Endodermal cell (in vitro differentiated cells): ENCODE results near the gene ZNF585A. TPM values are rescaled to one million over a fixed set of nuclear protein-coding genes. Genes with fewer than 3 reads are reported as not detected.
A peak's percentile ranks its signal among the peaks of the same experiment; 100 is the strongest.

ENCODE experiments used
- DNase-seq: peaks from one replicate; pipeline ENCODE4 v3.0.0-alpha.2; 2017
- H3K27ac ChIP-seq: 2 replicates; pipeline ENCODE4 v1.5.1; 2013; ENCODE audit warnings: mild to moderate bottlenecking, low read depth, low read length, moderate library complexity
- H3K27me3 ChIP-seq: 2 replicates; pipeline ENCODE4 v1.6.1; 2013; ENCODE audit warnings: mild to moderate bottlenecking, low read length, moderate library complexity; ENCODE audit not compliant: insufficient read depth, control insufficient read depth, poor library complexity, severe bottlenecking
- H3K36me3 ChIP-seq: 2 replicates; pipeline ENCODE4 v1.7.0; 2013; ENCODE audit warnings: mild to moderate bottlenecking, low read length, moderate library complexity; ENCODE audit not compliant: control insufficient read depth, insufficient read depth
- H3K4me1 ChIP-seq: one replicate; pipeline ENCODE4 v1.7.0; 2013; ENCODE audit warnings: low read length; ENCODE audit not compliant: control insufficient read depth, insufficient read depth
- H3K4me3 ChIP-seq: 2 replicates; pipeline ENCODE4 v1.5.1; 2013; ENCODE audit warnings: mild to moderate bottlenecking, low read length, moderate library complexity
- H3K9ac ChIP-seq: 2 replicates; pipeline ENCODE4 v1.6.1; 2013; ENCODE audit warnings: mild to moderate bottlenecking, low read length, moderate library complexity; ENCODE audit not compliant: poor library complexity, severe bottlenecking; ENCODE audit errors: extremely low read depth
- H3K9me3 ChIP-seq: 2 replicates; pipeline ENCODE4 v1.6.1; 2013; ENCODE audit warnings: mild to moderate bottlenecking, low read length, moderate library complexity; ENCODE audit not compliant: control insufficient read depth
- H3K27ac Mint-ChIP-seq: 2 replicates; pipeline ENCODE4 v1.8.0; 2020; ENCODE audit warnings: mixed read lengths
- H3K27me3 Mint-ChIP-seq: 2 replicates; pipeline ENCODE4 v1.8.0; 2021; ENCODE audit warnings: mild to moderate bottlenecking, mixed read lengths; ENCODE audit not compliant: insufficient read depth
- H3K36me3 Mint-ChIP-seq: 2 replicates; pipeline ENCODE4 v1.8.0; 2020; ENCODE audit warnings: low read depth, mixed read lengths
- H3K4me1 Mint-ChIP-seq: 2 replicates; pipeline ENCODE4 v1.8.0; 2020; ENCODE audit warnings: mixed read lengths
- H3K4me3 Mint-ChIP-seq: 2 replicates; pipeline ENCODE4 v1.8.0; 2020; ENCODE audit warnings: mild to moderate bottlenecking, moderate library complexity, mixed read lengths
- H3K9me3 Mint-ChIP-seq: 2 replicates; pipeline ENCODE4 v1.8.0; 2020; ENCODE audit warnings: mild to moderate bottlenecking, mixed read lengths
- WGBS, 2 experiments: methylation state at CpG; one replicate each; pipeline versions ENCODE4 v1.1.5 to v1.1.7; 2013; ENCODE audit warnings: missing lambda C conversion rate in 2 of 2, mixed read lengths in 1 of 2; ENCODE audit not compliant: insufficient coverage in 1 of 2, insufficient read length in 1 of 2; 5-methylcytosine and 5-hydroxymethylcytosine counted together
- long read RNA-seq, 4 experiments: library from polyadenylated mRNA in 2 of 4; library from RNA in 1 of 4; library from capped mRNA in 1 of 4; stranded (forward) in 3 of 4; unstranded in 1 of 4; transcript quantifications; one replicate each; pipeline ENCODE4 v2.0.0, GENCODE V29; 2020 to 2021; ENCODE audit warnings: inconsistent platforms in 1 of 4
- polyA plus RNA-seq, 2 experiments: library from polyadenylated mRNA; stranded (reverse); fragments of 50-300 nt; gene quantifications; one replicate each; pipeline ENCODE4 v1.2.3, GENCODE V29; 2013
- total RNA-seq, 2 donors: library from RNA; stranded (reverse); fragmentation: NEBNext Ultra II Directional in 1 of 2; extraction: Animal tissue kit (Norgen Biotek cat#: 25700) in 1 of 2; gene quantifications; 2 replicates in 1 of 2; 3 replicates in 1 of 2; pipeline ENCODE4 v1.2.1, GENCODE V29; 2021
- TF ChIP-seq, protein P1 (sequence below): fragments of 200-600 bp; sonication (generic); conservative IDR thresholded peaks from 2 replicates; pipeline ENCODE4 v1.5.0; 2021; ENCODE audit warnings: antibody characterized with exemption, mild to moderate bottlenecking

ZNF585A gene
- total RNA-seq, result 10 to 100 TPM in 1 of 2 donors, 1 to 10 TPM in 1; 6.2 to 19.6 TPM
- polyA plus RNA-seq (2013, experiment 1 of 2), result 14.5 TPM
- 15.4 TPM for polyA plus RNA-seq (2013, experiment 2 of 2)
- long read RNA-seq, experiment 1, partial matches to known transcripts, result 0 of 2 reads
- long read RNA-seq, experiment 1, other reads (novel, unspliced or antisense), result 1 of 2 reads
- long read RNA-seq, experiment 2, partial matches to known transcripts, result 0 of 3 reads
- long read RNA-seq, experiment 2, other reads (novel, unspliced or antisense), result 0 of 3 reads
- long read RNA-seq, experiment 3, full-length matches to known transcripts, result 46 of 52 reads
- long read RNA-seq, experiment 3, partial matches to known transcripts, result 1 of 52 reads
- long read RNA-seq, experiment 3, other reads (novel, unspliced or antisense), result 5 of 52 reads
- long read RNA-seq, experiment 4, full-length matches to known transcripts, result 1 of 1 reads
- long read RNA-seq, experiment 4, partial matches to known transcripts, result 0 of 1 reads
- long read RNA-seq, experiment 4, other reads (novel, unspliced or antisense), result 0 of 1 reads

- no peaks in the 10 kb centered on the region for H3K4me1 ChIP-seq
- TF ChIP-seq, protein P1, sequence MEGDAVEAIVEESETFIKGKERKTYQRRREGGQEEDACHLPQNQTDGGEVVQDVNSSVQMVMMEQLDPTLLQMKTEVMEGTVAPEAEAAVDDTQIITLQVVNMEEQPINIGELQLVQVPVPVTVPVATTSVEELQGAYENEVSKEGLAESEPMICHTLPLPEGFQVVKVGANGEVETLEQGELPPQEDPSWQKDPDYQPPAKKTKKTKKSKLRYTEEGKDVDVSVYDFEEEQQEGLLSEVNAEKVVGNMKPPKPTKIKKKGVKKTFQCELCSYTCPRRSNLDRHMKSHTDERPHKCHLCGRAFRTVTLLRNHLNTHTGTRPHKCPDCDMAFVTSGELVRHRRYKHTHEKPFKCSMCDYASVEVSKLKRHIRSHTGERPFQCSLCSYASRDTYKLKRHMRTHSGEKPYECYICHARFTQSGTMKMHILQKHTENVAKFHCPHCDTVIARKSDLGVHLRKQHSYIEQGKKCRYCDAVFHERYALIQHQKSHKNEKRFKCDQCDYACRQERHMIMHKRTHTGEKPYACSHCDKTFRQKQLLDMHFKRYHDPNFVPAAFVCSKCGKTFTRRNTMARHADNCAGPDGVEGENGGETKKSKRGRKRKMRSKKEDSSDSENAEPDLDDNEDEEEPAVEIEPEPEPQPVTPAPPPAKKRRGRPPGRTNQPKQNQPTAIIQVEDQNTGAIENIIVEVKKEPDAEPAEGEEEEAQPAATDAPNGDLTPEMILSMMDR, result peak; percentile 40
- Mint-ChIP-seq H3K27me3 (no peaks in the 10 kb centered on the region), H3K9me3 (peaks cover 23% of the 10 kb centered on the region), H3K27ac (no peak within 1 kb of the TSS), H3K36me3 (peaks cover 26% of the 10 kb centered on the region), H3K4me3 (no peak within 1 kb of the TSS), H3K4me1 (no peaks in the 10 kb centered on the region)
- H3K27me3 ChIP-seq, result no peaks in the 10 kb centered on the region
- 12 to 18% methylated on average over 18 to 30 of the region's 30 CpGs for WGBS, 2 experiments
- no peak within 1 kb of the TSS for H3K27ac ChIP-seq
- H3K9ac ChIP-seq, result peak within 1 kb of the TSS; percentile 44
- H3K9me3 ChIP-seq, result peaks cover 59% of the 10 kb centered on the region
- peak within 1 kb of the TSS; percentile 99 for H3K4me3 ChIP-seq
- peak; percentile 97 for DNase-seq
- H3K36me3 ChIP-seq, result peaks cover 23% of the 10 kb centered on the region
Observed at GRCh38 chr19:37172368-37173366, at the start of gene ZNF585A. Gene ZNF585A, minus strand, starts transcription at chr19:37172695. Its CDS starts 2,785 bp downstream, at chr19:37169910.

DNA sequence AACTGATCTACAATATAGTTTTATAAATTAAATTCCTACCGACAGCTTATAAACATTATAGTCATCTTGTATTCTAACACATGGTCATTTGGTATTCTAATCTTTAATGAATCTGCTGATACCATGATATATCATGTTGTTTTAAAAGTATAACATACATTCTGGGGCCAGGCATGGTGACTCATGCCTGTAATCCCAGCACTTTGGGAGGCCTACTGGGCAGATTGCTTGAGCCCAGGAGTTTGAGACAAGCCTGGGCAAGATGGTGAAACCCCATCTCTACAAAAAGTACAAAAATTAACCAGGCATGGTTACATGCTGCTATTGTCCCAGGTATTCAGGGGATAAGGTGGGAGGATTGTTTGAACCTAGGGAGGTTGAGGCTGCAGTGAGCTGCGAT, 48.6 kb upstream of the ZNF585A start:
- peaks cover 9% of the 10 kb centered on the region for H3K9me3 Mint-ChIP-seq
- H3K4me3 ChIP-seq, result no peak overlapping the region
- peaks cover 8% of the 10 kb centered on the region for H3K4me1 Mint-ChIP-seq
- H3K27me3 ChIP-seq, result no peaks in the 10 kb centered on the region
- TF ChIP-seq, protein P1, result no peak
- no CpG with 5 or more reads among the region's 2 CpGs for WGBS, 2 experiments
- H3K27ac ChIP-seq, result no peak overlapping the region
- H3K4me3 Mint-ChIP-seq, result no peak overlapping the region
- no peaks in the 10 kb centered on the region for H3K4me1 ChIP-seq
- no peak for DNase-seq
- H3K27ac Mint-ChIP-seq, result no peak overlapping the region
- peaks cover 18% of the 10 kb centered on the region for H3K9me3 ChIP-seq
- H3K36me3 Mint-ChIP-seq, result peaks cover 39% of the 10 kb centered on the region
- peaks cover 26% of the 10 kb centered on the region for H3K36me3 ChIP-seq
- H3K27me3 Mint-ChIP-seq, result no peaks in the 10 kb centered on the region
- H3K9ac ChIP-seq, result no peak overlapping the region

DNA sequence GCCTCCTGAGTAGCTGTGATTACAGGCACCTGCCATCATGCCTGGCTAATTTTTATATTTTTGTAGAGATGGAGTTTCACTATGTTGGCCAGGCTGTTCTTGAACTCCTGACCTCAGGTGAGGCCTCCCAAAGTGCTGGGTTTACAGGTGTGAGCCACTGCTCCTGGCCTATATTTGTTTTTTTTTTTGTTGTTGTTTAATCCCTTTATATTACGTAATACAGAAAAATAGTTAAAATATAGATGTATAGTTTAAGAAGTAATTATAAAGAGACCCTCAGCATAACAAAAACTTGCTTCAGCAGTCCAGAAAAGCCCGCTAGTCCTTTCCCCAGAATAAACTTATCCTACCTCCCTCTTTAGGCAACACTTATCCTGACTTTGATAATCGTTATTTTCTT, 47.9 kb upstream of the ZNF585A start:
- Histone ChIP-seq H3K27me3 (no peaks in the 10 kb centered on the region), H3K9ac (no peak overlapping the region), H3K9me3 (peaks cover 14% of the 10 kb centered on the region), H3K4me1 (no peaks in the 10 kb centered on the region), H3K36me3 (peaks cover 19% of the 10 kb centered on the region), H3K4me3 (no peak overlapping the region), H3K27ac (no peak overlapping the region)
- peaks cover 31% of the 10 kb centered on the region for H3K36me3 Mint-ChIP-seq
- TF ChIP-seq, protein P1, result no peak
- H3K27me3 Mint-ChIP-seq, result no peaks in the 10 kb centered on the region
- peaks cover 8% of the 10 kb centered on the region for H3K9me3 Mint-ChIP-seq
- DNase-seq, result no peak
- peaks cover 8% of the 10 kb centered on the region for H3K4me1 Mint-ChIP-seq
- WGBS, 2 experiments, result 100% methylated on average over 1 of the region's 3 CpGs; no CpG with 5 or more reads in 1 of the 2 experiments
- no peak overlapping the region for H3K27ac Mint-ChIP-seq
- no peak overlapping the region for H3K4me3 Mint-ChIP-seq
